Measurements from ENCODE around the gene SH3BGRL.
A peak's percentile ranks its signal among the peaks of the same experiment; 100 is the strongest.

The SH3BGRL gene

GRCh38 chrX:81201671-81202455 is at the start of gene SH3BGRL, which contains the start of gene HMGN5:
TSS of gene SH3BGRL (plus strand) at chrX:81202102. CDS start at chrX:81202201, 99 bp downstream.
TSS of gene HMGN5 (minus strand) at chrX:81201913. CDS start at chrX:81121549, 80,364 bp downstream.
- no peak within 1 kb of the TSS for H3K27ac ChIP-seq
- TF ChIP-seq CTCF (conservative IDR thresholded peaks at IDR 0.05), result no peak

GRCh38 chrX:81168391-81168790 is 33.5 kb upstream of the SH3BGRL start:
- no peak overlapping the region for H3K27ac ChIP-seq
- TF ChIP-seq CTCF (conservative IDR thresholded peaks at IDR 0.05), result no peak

GRCh38 chrX:81174286-81174685 is 27.6 kb upstream of the SH3BGRL start:
- TF ChIP-seq CTCF (conservative IDR thresholded peaks at IDR 0.05), result 0 out of 2 replicates have a peak, but pooled peaks have one; percentile 12
- H3K27ac ChIP-seq, result no peak overlapping the region

GRCh38 chrX:81195259-81195658 is 6.6 kb upstream of the SH3BGRL start:
- TF ChIP-seq CTCF (conservative IDR thresholded peaks at IDR 0.05), result no peak
- no peak overlapping the region for H3K27ac ChIP-seq

GRCh38 chrX:81195712-81196111 is 6.2 kb upstream of the SH3BGRL start:
- peak; percentile 73 for TF ChIP-seq CTCF (conservative IDR thresholded peaks at IDR 0.05)

GRCh38 chrX:81201071-81201470 is 831 bp upstream of the SH3BGRL start:
- no peak overlapping the region for H3K27ac ChIP-seq
- no peak for TF ChIP-seq CTCF (conservative IDR thresholded peaks at IDR 0.05)

More at GRCh38 chrX:81195712-81196111, 6.2 kb upstream of the SH3BGRL start:
- no peak overlapping the region for H3K27ac ChIP-seq

GRCh38 chrX:81202456-81202819 is 536 bp downstream of the SH3BGRL start:
- TF ChIP-seq CTCF (conservative IDR thresholded peaks at IDR 0.05), result no peak
- H3K27ac ChIP-seq, result no peak overlapping the region
